ENCODE measurements around the gene IFT20.

IFT20 gene

DNA sequence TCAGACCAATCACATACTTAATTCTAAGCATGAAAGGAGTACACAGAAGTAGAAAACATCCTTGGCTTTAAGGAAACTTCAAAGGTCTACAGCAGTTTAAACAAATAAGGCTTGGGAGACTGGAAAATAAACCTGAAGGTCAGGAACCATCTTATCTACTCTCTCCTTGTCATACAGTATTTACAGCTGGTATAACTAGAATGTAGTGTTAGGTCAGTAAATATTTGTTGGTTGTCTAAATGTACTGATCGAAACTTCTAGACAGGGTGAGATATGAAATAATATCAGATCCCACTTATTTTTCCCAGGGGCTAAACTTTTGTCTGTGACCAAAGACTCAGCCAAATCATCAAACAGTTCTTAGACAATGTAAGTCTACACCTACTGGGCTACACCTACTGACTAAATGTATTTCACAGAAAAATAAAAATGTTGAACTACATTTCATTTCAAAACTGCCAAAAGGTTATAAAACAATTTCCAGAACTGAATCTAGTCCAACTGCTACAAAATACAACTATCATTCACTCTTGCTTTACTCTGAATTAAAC lies 43.4 kb downstream of the IFT20 start:
- H3K4me3 Mint-ChIP-seq: no peak overlapping the region
- no peak overlapping the region for H3K27ac Mint-ChIP-seq
- H3K4me1 Mint-ChIP-seq (ENCODE audit: low read depth): no peaks in the 10 kb centered on the region
- no peaks in the 10 kb centered on the region for H3K9me3 Mint-ChIP-seq
- DNase-seq (ENCODE audit: low spot score): no peak
- peaks cover 25% of the 10 kb centered on the region for H3K27me3 Mint-ChIP-seq (ENCODE audit: low read depth)
- no peaks in the 10 kb centered on the region for H3K36me3 Mint-ChIP-seq (ENCODE audit: low read depth)

DNA sequence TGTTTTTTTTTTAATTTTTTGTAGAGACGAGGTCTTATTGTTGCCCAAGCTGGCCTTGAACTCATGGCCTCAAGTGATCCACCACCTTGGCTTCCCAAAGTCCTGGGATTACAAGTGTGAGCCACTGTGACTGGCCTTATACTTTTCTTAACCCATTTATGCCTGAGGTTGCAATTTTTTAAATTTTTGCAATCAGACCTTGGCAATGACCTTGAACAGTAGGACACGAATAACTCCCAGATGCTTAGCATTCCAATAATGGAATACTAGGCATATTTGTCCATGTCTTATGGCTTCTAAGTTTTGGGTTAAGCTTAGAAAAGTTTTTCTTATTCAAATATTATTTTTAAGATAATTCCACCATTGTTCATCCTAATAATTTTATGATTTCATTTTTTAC lies 44.6 kb downstream of the IFT20 start:
- H3K4me1 Mint-ChIP-seq (ENCODE audit: low read depth): no peaks in the 10 kb centered on the region
- H3K27me3 Mint-ChIP-seq (ENCODE audit: low read depth): peaks cover 27% of the 10 kb centered on the region
- H3K27ac Mint-ChIP-seq: no peak overlapping the region

DNA sequence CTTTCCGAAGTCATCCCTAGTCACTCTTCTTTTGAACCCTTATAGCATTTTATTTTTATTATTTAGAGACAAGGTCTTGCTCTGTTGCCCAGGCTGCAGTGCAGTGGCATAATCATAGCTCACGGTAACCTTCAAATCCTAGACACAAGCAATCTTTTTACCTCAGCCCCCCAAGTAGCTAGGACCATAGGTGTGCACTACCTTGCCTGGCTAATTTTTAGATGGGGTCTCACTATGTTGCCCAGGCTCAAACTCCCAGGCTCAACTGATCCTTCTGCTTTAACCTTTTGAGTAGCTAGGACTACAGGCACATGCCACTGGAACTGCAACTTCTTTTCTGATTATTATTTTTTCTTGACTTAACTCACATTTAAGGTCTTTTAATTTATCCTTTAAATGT lies 49.3 kb downstream of the IFT20 start:
- DNase-seq (ENCODE audit: low spot score): no peak
- Mint-ChIP-seq H3K4me1 (ENCODE audit: low read depth) (no peaks in the 10 kb centered on the region), H3K27me3 (ENCODE audit: low read depth) (peaks cover 32% of the 10 kb centered on the region), H3K27ac (no peak overlapping the region), H3K9me3 (no peaks in the 10 kb centered on the region), H3K4me3 (no peak overlapping the region), H3K36me3 (ENCODE audit: low read depth) (no peaks in the 10 kb centered on the region)

More for the DNA sequence above, 44.6 kb downstream of the IFT20 start:
- Mint-ChIP-seq H3K36me3 (ENCODE audit: low read depth) (no peaks in the 10 kb centered on the region), H3K4me3 (no peak overlapping the region), H3K9me3 (no peaks in the 10 kb centered on the region)
- DNase-seq (ENCODE audit: low spot score): no peak

DNA sequence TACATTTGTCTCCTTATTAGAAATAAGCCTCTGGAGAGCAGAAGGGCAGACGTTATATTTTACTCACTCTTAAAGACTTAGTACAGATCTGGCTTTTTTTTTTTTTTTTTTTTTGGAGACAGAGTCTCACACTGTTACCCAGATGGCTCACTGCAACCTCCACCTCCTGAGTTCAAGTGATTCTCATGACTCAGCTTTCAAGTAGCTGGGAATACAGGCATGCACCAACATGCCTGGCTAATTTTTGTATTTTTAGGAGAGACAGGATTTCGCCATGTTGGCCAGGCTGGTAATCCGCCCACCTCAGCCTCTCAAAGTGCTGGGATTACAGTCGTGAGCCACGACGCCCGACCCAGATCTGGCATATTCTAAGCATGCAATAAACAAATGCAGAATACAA lies 52.7 kb downstream of the IFT20 start:
- no peak for DNase-seq (ENCODE audit: low spot score)

DNA sequence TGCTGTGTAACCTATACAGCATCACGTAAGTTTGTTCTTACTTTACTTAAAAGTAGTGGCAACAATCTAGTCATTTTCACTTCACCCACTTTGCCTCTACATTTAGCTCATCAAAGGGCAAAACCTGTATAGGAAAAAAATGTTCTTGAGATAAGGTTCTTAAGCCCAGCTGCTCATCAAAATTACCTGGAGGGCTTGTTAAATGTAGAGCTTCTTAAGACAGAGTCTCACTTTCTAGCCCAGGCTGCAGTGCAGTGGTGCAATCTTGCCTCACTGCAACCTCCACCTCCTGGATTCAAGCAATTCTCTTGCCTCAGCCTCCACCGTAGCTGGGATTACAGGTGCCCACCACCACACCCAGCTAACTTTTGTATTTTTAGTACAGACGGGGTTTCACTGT lies 54.4 kb downstream of the IFT20 start:
- Mint-ChIP-seq H3K4me3 (no peak overlapping the region), H3K27me3 (ENCODE audit: low read depth) (peaks cover 58% of the 10 kb centered on the region), H3K27ac (no peak overlapping the region), H3K36me3 (ENCODE audit: low read depth) (no peaks in the 10 kb centered on the region), H3K9me3 (no peaks in the 10 kb centered on the region), H3K4me1 (ENCODE audit: low read depth) (peaks cover 8% of the 10 kb centered on the region)
- no peak for DNase-seq (ENCODE audit: low spot score)

More for the DNA sequence above, 52.7 kb downstream of the IFT20 start:
- H3K36me3 Mint-ChIP-seq (ENCODE audit: low read depth): no peaks in the 10 kb centered on the region
- peaks cover 8% of the 10 kb centered on the region for H3K4me1 Mint-ChIP-seq (ENCODE audit: low read depth)
- H3K4me3 Mint-ChIP-seq: no peak overlapping the region
- no peaks in the 10 kb centered on the region for H3K9me3 Mint-ChIP-seq
- no peak overlapping the region for H3K27ac Mint-ChIP-seq
- peaks cover 55% of the 10 kb centered on the region for H3K27me3 Mint-ChIP-seq (ENCODE audit: low read depth)

DNA sequence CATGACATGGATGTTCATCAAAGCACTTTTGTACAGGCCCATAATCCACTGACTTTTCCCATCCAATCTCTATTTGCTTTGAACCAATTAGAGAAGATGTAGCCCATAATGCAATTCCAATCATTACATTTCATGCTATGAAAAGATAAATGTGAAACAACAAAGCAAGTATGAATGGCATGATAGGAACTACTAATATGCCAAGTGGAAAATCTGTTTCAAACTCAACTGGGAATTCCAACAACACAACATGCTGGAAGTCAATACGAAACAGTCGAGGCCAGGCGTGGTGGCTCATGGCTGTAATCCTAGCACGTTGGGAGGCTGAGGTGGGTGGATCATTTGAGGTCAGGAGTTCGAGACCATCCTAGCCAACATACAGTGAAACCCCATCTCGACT lies 55.9 kb downstream of the IFT20 start:
- no peak for DNase-seq (ENCODE audit: low spot score)
- no peak overlapping the region for H3K27ac Mint-ChIP-seq
- H3K27me3 Mint-ChIP-seq (ENCODE audit: low read depth): peaks cover 69% of the 10 kb centered on the region
- H3K4me1 Mint-ChIP-seq (ENCODE audit: low read depth): peaks cover 10% of the 10 kb centered on the region
- no peak overlapping the region for H3K4me3 Mint-ChIP-seq
- no peaks in the 10 kb centered on the region for H3K9me3 Mint-ChIP-seq
- H3K36me3 Mint-ChIP-seq (ENCODE audit: low read depth): no peaks in the 10 kb centered on the region

Data from T-helper 2 cell treated with Interferon-gamma antibody and Interleukin-4, amounts not matched to agents 5 μg/mL and 100 μg/mL, for 36 hours (primary cell).